Cardiac fibroblast (primary cell): ENCODE measurements around the gene FXYD1.

Experiments
- DNase-seq, 2 donors: peaks; one replicate each; pipeline versions ENCODE4 v3.0.0 to v3.0.0-alpha.2; 2010; ENCODE audit warnings: low read depth in 2 of 2
- H3K4me3 ChIP-seq, 2 donors: replicated peaks in 1 of 2; 1 replicate in 1 of 2; 2 replicates in 1 of 2; pipeline ENCODE4 v1.5.1; 2011; ENCODE audit warnings: low read depth in 2 of 2, low read length in 2 of 2, mild to moderate bottlenecking in 2 of 2, moderate library complexity in 1 of 2
- TF ChIP-seq, protein P1 (sequence below): IDR thresholded peaks from one replicate; pipeline ENCODE4 v1.5.1; 2011; ENCODE audit warnings: low read depth, mild to moderate bottlenecking, low read length, inconsistent platforms

Gene FXYD1

DNA sequence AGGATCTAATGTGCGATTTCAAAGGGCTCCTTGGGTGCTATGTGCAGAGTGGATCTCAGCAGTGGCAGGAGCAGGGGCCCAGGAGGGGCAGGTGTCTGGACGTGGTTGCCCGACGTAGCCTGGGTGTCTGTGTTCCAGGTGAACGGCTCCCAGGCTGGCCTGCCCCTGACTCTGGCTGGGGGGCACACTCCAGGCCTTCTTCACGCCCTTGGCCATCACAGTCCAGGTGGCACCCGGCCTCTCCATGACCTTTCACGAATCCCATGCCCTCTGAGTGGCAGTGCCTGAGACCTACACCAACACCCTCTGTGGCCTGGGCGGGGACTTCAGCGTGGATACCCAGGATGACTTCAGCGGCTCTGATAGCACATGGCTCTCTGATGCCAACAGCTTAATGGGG, 34.3 kb upstream of the FXYD1 start:
- H3K4me3 ChIP-seq, result no peak overlapping the region
- no peak for DNase-seq
- TF ChIP-seq, protein P1, sequence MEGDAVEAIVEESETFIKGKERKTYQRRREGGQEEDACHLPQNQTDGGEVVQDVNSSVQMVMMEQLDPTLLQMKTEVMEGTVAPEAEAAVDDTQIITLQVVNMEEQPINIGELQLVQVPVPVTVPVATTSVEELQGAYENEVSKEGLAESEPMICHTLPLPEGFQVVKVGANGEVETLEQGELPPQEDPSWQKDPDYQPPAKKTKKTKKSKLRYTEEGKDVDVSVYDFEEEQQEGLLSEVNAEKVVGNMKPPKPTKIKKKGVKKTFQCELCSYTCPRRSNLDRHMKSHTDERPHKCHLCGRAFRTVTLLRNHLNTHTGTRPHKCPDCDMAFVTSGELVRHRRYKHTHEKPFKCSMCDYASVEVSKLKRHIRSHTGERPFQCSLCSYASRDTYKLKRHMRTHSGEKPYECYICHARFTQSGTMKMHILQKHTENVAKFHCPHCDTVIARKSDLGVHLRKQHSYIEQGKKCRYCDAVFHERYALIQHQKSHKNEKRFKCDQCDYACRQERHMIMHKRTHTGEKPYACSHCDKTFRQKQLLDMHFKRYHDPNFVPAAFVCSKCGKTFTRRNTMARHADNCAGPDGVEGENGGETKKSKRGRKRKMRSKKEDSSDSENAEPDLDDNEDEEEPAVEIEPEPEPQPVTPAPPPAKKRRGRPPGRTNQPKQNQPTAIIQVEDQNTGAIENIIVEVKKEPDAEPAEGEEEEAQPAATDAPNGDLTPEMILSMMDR, result no peak

DNA sequence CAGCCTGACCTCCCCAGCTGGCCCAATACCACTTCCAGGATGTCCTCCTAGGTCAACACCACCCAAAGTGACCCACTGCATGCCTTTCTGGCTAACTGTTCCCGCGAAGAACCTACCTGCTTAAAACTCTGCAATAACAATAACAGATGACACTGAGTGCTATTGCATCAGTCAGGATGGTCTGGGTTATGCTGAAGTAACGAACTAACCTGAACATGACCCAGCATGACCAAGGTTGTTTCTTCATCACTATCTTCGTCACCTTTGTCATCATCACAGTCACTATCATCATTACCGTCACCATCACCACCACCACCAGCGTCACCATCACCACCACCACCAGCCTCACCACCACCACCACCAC, 33.6 kb upstream of the FXYD1 start:
- H3K4me3 ChIP-seq, result no peak overlapping the region
- TF ChIP-seq, protein P1, result no peak
- DNase-seq, result no peak

DNA sequence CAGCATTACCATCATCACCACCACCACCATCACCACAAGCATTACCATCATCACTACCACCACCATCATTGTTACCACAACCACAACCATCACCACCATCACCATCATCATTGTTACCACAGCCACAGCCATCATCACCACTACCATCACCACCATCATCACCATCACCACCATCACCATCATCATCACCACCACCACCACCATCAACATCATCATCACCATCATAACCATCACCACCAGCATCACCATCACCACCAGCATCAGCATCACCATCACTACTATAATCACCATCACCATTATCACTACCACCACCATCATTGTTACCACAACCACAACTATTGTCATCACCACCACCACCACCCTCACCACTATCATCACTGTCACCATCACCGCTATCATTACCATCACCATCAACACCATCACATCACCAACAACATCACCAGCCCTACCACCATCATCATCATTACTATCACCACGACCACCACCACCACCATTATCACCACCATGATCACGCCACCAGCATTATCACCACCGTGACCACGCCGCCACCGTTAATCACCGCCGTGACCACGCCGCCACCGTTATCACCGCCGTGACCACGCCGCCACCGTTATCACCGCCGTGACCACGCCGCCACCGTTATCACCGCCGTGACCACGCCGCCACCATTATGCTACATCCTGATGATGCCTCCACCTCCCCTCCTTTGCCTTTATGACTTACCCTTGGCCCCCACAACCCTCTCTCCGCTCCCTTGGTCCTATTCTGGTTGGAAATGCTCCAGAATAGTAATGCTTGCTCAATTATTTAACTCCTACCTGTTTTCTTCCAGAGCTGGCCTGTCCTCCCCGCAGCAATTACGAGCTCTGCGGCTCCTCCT, 33.0 kb upstream of the FXYD1 start:
- no peak overlapping the region for H3K4me3 ChIP-seq
- TF ChIP-seq, protein P1, result no peak
- no peak for DNase-seq

DNA sequence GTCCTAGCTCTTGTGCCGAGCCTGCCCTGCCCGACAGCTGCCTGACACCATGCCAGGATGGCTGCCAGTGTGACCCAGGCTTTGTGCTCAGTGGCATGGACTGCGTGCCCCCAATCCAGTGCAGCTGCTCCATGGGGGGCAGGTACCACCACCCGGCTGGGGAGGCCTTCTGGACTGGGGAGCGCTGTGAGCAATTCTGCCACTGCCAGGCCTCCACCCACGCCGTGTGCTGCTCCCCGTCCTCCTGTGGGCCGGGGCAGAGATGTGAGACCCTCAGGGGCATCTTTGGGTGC, 32.4 kb upstream of the FXYD1 start:
- TF ChIP-seq, protein P1, result no peak

DNA sequence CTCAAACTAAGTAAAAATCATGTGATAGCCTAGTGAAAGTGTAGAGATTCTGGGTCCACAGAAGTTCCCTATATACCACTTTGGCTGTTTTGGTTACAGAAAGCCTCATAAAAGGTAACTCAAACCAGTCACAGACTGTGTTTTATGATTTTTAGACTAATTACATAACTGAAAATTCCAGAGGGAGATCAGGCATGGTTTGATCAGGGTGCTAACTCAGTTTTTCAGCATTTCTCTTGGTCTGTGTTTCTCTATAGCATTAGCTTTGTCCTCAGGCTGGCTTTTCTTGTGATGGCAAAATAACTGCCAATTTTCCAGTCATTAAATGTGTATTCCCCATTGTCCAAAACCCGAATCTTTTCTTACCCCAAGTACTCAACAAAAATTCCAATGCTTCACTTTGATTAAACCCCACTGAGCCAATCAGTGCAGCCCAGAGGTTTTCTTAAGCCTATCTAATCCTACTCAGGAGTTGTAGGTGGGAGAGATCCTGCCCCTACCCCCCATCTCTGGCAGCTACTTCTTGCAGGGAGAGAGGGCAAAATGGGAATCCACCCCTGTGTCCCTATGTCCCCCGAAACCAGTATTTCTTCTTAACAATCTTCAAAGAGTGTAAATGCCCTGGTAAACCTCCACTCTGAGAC, 31.6 kb upstream of the FXYD1 start:
- no peak for DNase-seq
- TF ChIP-seq, protein P1, result no peak

More for the DNA sequence above, 32.4 kb upstream of the FXYD1 start:
- H3K4me3 ChIP-seq, result no peak overlapping the region
- no peak for DNase-seq

DNA sequence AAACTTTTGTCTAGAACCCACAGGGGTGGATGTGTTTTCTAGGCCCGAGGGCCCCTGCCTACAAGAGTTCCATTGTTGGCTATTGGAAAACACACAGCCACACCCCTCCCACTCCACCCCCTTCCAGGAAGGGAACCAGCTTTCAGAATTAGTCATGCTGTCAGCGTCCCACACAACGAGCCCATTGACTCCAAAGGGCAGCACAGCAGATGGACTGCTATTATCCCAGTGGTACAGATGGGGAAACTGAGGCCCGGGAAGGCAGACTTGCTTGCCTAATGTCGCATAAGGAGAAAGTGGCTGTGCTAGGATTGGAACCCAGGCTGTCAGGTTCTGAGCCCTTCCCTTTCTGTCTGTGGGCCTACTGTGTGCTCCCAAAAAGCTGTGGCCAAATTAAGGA, 31.1 kb upstream of the FXYD1 start:
- H3K4me3 ChIP-seq, result no peak overlapping the region
- TF ChIP-seq, protein P1, result no peak
- peak; percentile 61 to 72 for DNase-seq

More for the DNA sequence above, 31.6 kb upstream of the FXYD1 start:
- H3K4me3 ChIP-seq, result no peak overlapping the region
